Left lung (tissue), 10 donors: ENCODE results near the gene DDX6. TPM values are rescaled to one million over a fixed set of nuclear protein-coding genes. Genes with fewer than 3 reads are reported as not detected.
"Not testable (repeated sequence)": the region's sequence is repeated elsewhere in the genome, so short reads cannot be mapped to it uniquely, and the experiment has no call there.

ENCODE experiments used
- ATAC-seq: fragments of 200-7000 bp; cut with Tn5 transposase; one replicate; pipeline ENCODE4 v1.9.1; 2020; ENCODE audit warnings: moderate library complexity
- DNase-seq, 4 donors: peaks; one replicate each; pipeline ENCODE4 v3.0.0-alpha.2; 2013 to 2020
- H3K27ac ChIP-seq, 2 donors: fragments of 200-600 bp; sonication (generic) in 1 of 2; one replicate each; pipeline versions ENCODE4 v1.5.0 to v1.8.0; 2020 to 2021
- H3K27me3 ChIP-seq, 2 donors: fragments of 200-600 bp; sonication (generic) in 1 of 2; one replicate each; pipeline versions ENCODE4 v1.5.0 to v1.8.0; 2020 to 2021
- H3K36me3 ChIP-seq, 2 donors: fragments of 200-600 bp; sonication (generic) in 1 of 2; one replicate each; pipeline versions ENCODE4 v1.5.0 to v1.8.0; 2020 to 2021
- H3K4me1 ChIP-seq, 2 donors: fragments of 200-600 bp; one replicate each; pipeline ENCODE4 v1.8.0; 2021
- H3K4me3 ChIP-seq, 2 donors: fragments of 200-600 bp; sonication (generic) in 1 of 2; one replicate each; pipeline versions ENCODE4 v1.5.0 to v1.8.0; 2020 to 2021; ENCODE audit warnings: mild to moderate bottlenecking in 1 of 2
- H3K9me3 ChIP-seq, 2 donors: fragments of 200-600 bp; sonication (generic) in 1 of 2; one replicate each; pipeline versions ENCODE4 v1.5.0 to v1.8.0; 2020 to 2021
- intact Hi-C, 2 donors: fragments of 100-400 bp; cut with DNase I; formaldehyde crosslinking; loops; one replicate each; pipeline versions ENCODE4 v1.11.2 to v1.14.2; 2022
- polyA plus RNA-seq, 6 donors: library from polyadenylated mRNA; unstranded; fragments of 120-200 nt; gene quantifications; one replicate each; pipeline ENCODE4 v1.2.1, GENCODE V29; 2013; ENCODE audit not compliant: insufficient read length in 6 of 6
- total RNA-seq, 2 donors: library from RNA; stranded (reverse); fragmentation: NEBNext Ultra II Directional; extraction: Animal tissue kit (Norgen Biotek cat#: 25700); gene quantifications; one replicate each; pipeline ENCODE4 v1.2.1, GENCODE V29; 2021
- TF ChIP-seq, protein P1 (sequence below), 2 donors: fragments of 200-600 bp; sonication (generic) in 1 of 2; IDR thresholded peaks; one replicate each; pipeline versions ENCODE4 v1.5.0 to v1.8.0; 2021; ENCODE audit warnings: antibody characterized with exemption in 2 of 2
- donor health status: DM: no; HTN: yes; CAD: no.
- donor health status: DM: no; HTN: no; CAD: no.

Gene DDX6
- total and polyA plus RNA-seq, 8 donors: 105 to 143 (median 132) TPM

DNA sequence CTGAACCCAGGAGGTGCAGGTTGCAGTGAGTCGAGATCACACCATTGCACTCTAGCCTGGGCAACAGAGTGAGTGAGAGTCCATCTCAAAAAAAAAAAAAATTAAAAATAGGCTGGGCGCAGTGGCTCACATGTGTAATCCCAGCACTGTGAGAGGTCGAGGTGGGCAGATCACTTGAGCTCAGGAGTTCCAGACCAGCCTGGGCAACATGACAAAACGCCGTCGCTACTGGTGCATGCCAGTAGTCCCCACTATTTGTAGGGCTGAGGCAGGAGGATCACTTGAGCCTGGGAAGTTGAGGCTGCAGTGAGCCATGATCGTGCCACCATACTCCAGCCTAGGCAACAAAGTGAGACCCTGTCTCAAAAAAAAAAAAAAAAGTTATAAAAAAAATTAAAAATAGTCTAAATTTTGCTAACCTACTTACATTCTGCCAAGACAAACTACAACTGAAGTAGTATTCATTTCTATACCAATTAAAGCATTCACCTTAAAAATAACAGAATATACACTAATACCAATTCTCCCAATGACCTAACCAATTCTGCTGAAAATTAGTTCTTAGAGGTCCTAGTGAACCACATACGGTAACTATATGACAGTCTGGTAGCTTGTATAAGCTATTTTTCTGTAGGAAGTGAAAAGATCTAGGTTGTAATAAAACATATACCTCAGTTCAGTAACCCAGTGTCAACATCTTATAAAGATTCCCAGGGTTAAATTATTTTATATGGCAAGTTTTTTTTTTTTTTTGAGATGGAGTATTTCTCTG, 7.1 kb downstream of the DDX6 start:
- intact Hi-C loops: no loop called here
- Histone ChIP-seq H3K4me1 (peaks cover 30 to 71% of the 10 kb centered on the region in 2 donors), H3K9me3 (no peaks in the 10 kb centered on the region), H3K4me3 (no peak overlapping the region), H3K27ac (no peak overlapping the region), H3K36me3 (peaks cover 0 to 72% of the 10 kb centered on the region in 2 donors), H3K27me3 (no peaks in the 10 kb centered on the region)
- no peak for DNase-seq
- TF ChIP-seq, protein P1, sequence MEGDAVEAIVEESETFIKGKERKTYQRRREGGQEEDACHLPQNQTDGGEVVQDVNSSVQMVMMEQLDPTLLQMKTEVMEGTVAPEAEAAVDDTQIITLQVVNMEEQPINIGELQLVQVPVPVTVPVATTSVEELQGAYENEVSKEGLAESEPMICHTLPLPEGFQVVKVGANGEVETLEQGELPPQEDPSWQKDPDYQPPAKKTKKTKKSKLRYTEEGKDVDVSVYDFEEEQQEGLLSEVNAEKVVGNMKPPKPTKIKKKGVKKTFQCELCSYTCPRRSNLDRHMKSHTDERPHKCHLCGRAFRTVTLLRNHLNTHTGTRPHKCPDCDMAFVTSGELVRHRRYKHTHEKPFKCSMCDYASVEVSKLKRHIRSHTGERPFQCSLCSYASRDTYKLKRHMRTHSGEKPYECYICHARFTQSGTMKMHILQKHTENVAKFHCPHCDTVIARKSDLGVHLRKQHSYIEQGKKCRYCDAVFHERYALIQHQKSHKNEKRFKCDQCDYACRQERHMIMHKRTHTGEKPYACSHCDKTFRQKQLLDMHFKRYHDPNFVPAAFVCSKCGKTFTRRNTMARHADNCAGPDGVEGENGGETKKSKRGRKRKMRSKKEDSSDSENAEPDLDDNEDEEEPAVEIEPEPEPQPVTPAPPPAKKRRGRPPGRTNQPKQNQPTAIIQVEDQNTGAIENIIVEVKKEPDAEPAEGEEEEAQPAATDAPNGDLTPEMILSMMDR (IDR thresholded peaks at IDR 0.05): no peak
- no peak for ATAC-seq

- intact Hi-C loops, H3K4me3 ChIP-seq, DNase-seq, H3K27ac ChIP-seq, ATAC-seq, H3K9me3 ChIP-seq, H3K27me3 ChIP-seq: not testable (repeated sequence)
- Histone ChIP-seq H3K4me1 (peaks cover 26 to 65% of the 10 kb centered on the region in 2 donors), H3K36me3 (peaks cover 0 to 78% of the 10 kb centered on the region in 2 donors)
Measured at GRCh38 chr11:118783324-118783723, 7.6 kb downstream of the DDX6 start.

DNA sequence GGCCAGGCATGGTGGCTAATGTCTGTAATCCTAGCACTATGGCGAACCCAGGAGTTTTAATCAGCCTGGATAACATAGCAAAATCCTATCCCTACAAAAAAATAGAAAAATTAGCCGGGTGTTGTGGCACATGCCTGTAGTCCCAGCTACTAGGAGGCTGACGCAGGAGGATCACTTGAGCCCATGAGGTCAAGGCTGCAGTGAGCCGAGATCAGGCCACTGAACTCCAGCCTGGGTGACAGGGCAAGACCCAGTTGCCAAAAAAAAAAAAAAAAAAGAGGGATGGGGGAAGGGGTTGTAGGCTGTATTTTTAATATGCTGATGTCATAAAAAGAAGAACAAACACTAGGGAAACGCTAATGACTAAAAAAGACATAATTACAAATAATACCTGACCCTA, 12.1 kb downstream of the DDX6 start:
- no peaks in the 10 kb centered on the region for H3K27me3 ChIP-seq
- H3K4me1 ChIP-seq: peaks cover 0 to 58% of the 10 kb centered on the region in 2 donors
- no peak overlapping the region for H3K27ac ChIP-seq
- intact Hi-C loops: no loop called here
- no peaks in the 10 kb centered on the region for H3K9me3 ChIP-seq
- peaks cover 0 to 94% of the 10 kb centered on the region in 2 donors for H3K36me3 ChIP-seq
- TF ChIP-seq, protein P1 (IDR thresholded peaks at IDR 0.05): no peak
- DNase-seq (no peak), ATAC-seq (no peak)
- H3K4me3 ChIP-seq: no peak overlapping the region

DNA sequence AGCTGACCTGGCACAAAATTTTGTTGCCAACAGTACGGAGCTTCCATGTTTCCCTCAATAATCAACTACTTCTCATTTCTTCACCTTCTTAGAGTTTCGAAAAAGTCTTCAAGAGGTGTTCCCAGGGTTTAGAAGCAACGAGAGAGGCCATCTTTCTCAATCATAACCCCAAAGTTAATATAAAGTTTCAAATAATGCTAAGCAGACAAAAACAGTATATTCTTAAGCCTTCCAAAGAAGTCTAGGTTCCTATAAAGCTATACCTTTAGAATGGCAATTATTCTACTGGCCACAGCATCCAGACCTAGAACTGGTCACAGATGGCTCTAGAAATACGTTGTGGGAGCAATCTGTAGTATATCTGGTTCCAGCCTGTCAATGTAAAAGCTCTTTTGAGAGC, 16.9 kb downstream of the DDX6 start:
- Histone ChIP-seq H3K4me1 (peaks cover 10 to 83% of the 10 kb centered on the region in 2 donors), H3K36me3 (peaks cover 0 to 58% of the 10 kb centered on the region in 2 donors), H3K27ac (peak overlapping the region in 1 of 2 donors; percentile 82), H3K9me3 (no peaks in the 10 kb centered on the region), H3K4me3 (no peak overlapping the region), H3K27me3 (no peaks in the 10 kb centered on the region)
- no peak for ATAC-seq
- TF ChIP-seq, protein P1 (IDR thresholded peaks at IDR 0.05): no peak
- intact Hi-C loops: no loop called here
- DNase-seq: no peak

- H3K27ac ChIP-seq: peak overlapping the region in 1 of 2 donors; percentile 82
- TF ChIP-seq, protein P1 (IDR thresholded peaks at IDR 0.05): no peak
- H3K36me3 ChIP-seq: peaks cover 0 to 51% of the 10 kb centered on the region in 2 donors
- DNase-seq (no peak), ATAC-seq (peak; percentile 19)
- peak overlapping the region in 1 of 2 donors; percentile 3 for H3K4me3 ChIP-seq
- peaks cover 13 to 94% of the 10 kb centered on the region in 2 donors for H3K4me1 ChIP-seq
- H3K27me3 ChIP-seq: no peaks in the 10 kb centered on the region
- no peaks in the 10 kb centered on the region for H3K9me3 ChIP-seq
- intact Hi-C loops: no loop called here
Measured at GRCh38 chr11:118771547-118772288, 19.2 kb downstream of the DDX6 start.
